K562 (cell line): Measurements from ENCODE around the gene TVP23A. TPM values are rescaled to one million over a fixed set of nuclear protein-coding genes. Genes with fewer than 3 reads are reported as not detected.

ENCODE experiments used
- CBFA2T2 ChIP-seq: fragments of 450-650 bp; conservative IDR thresholded peaks from 2 replicates; pipeline ENCODE4 v1.6.1; 2017; ENCODE audit warnings: mild to moderate bottlenecking
- GATA2 ChIP-seq: sonication (generic); formaldehyde crosslinking; IDR thresholded peaks from 2 replicates; pipeline ENCODE4 v1.4.0; 2020; ENCODE audit warnings: mild to moderate bottlenecking, missing genetic modification reagents
- HNRNPL ChIP-seq: fragments of 200-400 bp; formaldehyde crosslinking; IDR thresholded peaks from 2 replicates; pipeline ENCODE4 v1.6.1; 2017; ENCODE audit warnings: low read depth, mild to moderate bottlenecking, low read length
- KLF16 ChIP-seq: IDR thresholded peaks from 2 replicates; pipeline ENCODE4 v1.6.1; 2016; ENCODE audit warnings: antibody characterized with exemption
- MEF2D ChIP-seq: conservative IDR thresholded peaks from 2 replicates; pipeline ENCODE4 v1.6.1; 2016; ENCODE audit warnings: low read depth, missing genetic modification characterization, missing compliant biosample characterization
- POLR2AphosphoS2 ChIP-seq: IDR thresholded peaks from 2 replicates; pipeline ENCODE4 v1.6.1; 2012; ENCODE audit warnings: low read length, improper control_type of control experiment
- POLR2H ChIP-seq: IDR thresholded peaks from 2 replicates; pipeline ENCODE4 v1.6.1; 2016; ENCODE audit warnings: missing genetic modification characterization, low read depth, mild to moderate bottlenecking, control low read depth, missing compliant biosample characterization, moderate library complexity
- SMAD1 ChIP-seq: fragments of 150-350 bp; IDR thresholded peaks from 2 replicates; pipeline ENCODE4 v1.6.1; 2014; ENCODE audit warnings: low read length, low read depth; ENCODE audit not compliant: partially characterized antibody
- SPI1 ChIP-seq: IDR thresholded peaks from 2 replicates; pipeline ENCODE4 v1.6.1; 2011; ENCODE audit warnings: low read depth, low read length, control low read depth, borderline replicate concordance
- polyA plus RNA-seq, 8 experiments: library from polyadenylated mRNA; depleted of rRNA in 4 of 8; stranded (reverse) in 5 of 8; unstranded in 3 of 8; fragments of >200 nt; fragmentation: Nextera tagmentation in 2 of 8; fragmentation: Illumina TruSeq in 1 of 8; extraction: Ambion mirVana in 2 of 8; extraction: Trizol in 1 of 8; gene quantifications; 2 replicates each; pipeline versions ENCODE4 v1.2.1 to v1.2.3, GENCODE V29; 2011 to 2014; ENCODE audit warnings: inconsistent platforms in 1 of 8, missing spikeins in 1 of 8
- total RNA-seq, 7 experiments: library from RNA; depleted of rRNA in 6 of 7; stranded (reverse); fragments of >200 nt in 6 of 7; fragmentation: Illumina TruSeq in 2 of 7; extraction: Trizol in 2 of 7; gene quantifications; 2 replicates each; pipeline versions ENCODE4 v1.2.1 to v1.2.3, GENCODE V29; 2011 to 2021; ENCODE audit warnings: low replicate concordance in 1 of 7
- TF ChIP-seq, protein P1 (sequence below), 2 experiments: fragments of 450-650 bp; IDR thresholded peaks; 2 replicates each; pipeline ENCODE4 v1.6.1; 2016; ENCODE audit warnings: mild to moderate bottlenecking in 2 of 2, borderline replicate concordance in 1 of 2, low read depth in 1 of 2, moderate library complexity in 1 of 2
- TF ChIP-seq, protein P2 (sequence below): sonication (generic); formaldehyde crosslinking; IDR thresholded peaks from 2 replicates; pipeline ENCODE4 v1.8.0; 2022; ENCODE audit warnings: mild to moderate bottlenecking, missing genetic modification reagents
- TF ChIP-seq, protein P3 (sequence below): fragments of 450-650 bp; conservative IDR thresholded peaks from 2 replicates; pipeline ENCODE4 v1.6.1; 2016; ENCODE audit warnings: missing genetic modification characterization, low read depth, mild to moderate bottlenecking, control low read depth, missing compliant biosample characterization
- TF ChIP-seq, protein P4 (sequence below): sonication (generic); formaldehyde crosslinking; IDR thresholded peaks from 2 replicates; pipeline ENCODE4 v1.8.0; 2023; ENCODE audit warnings: mild to moderate bottlenecking, missing genetic modification reagents

The TVP23A gene
- total and polyA plus RNA-seq, 9 of the 15 experiments (the other 6 are each of a cell fraction or from before 2014, with no cell fraction given), result 0.04 to 0.77 (median 0.10) TPM; not detected in 3

DNA sequence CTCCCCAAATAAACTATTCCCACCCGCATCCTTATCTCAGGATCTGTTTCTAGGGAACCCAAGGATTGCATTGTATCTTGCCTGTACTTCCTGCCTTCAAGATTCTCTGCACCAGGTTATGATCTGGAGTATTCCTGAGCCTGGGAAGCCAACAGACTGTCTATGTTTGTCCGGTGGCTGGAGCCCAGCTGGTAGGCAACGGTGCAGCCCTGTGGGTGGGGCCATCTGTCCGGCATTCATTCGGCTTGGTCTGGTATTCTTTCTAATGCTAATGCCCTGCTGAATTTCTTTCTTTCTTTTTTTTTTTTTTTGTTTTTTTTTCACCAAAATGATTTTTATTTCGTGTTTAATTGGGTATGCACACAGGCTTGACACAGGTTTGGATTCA, 20.7 kb upstream of the TVP23A start (continued):
- TF ChIP-seq, protein P1, sequence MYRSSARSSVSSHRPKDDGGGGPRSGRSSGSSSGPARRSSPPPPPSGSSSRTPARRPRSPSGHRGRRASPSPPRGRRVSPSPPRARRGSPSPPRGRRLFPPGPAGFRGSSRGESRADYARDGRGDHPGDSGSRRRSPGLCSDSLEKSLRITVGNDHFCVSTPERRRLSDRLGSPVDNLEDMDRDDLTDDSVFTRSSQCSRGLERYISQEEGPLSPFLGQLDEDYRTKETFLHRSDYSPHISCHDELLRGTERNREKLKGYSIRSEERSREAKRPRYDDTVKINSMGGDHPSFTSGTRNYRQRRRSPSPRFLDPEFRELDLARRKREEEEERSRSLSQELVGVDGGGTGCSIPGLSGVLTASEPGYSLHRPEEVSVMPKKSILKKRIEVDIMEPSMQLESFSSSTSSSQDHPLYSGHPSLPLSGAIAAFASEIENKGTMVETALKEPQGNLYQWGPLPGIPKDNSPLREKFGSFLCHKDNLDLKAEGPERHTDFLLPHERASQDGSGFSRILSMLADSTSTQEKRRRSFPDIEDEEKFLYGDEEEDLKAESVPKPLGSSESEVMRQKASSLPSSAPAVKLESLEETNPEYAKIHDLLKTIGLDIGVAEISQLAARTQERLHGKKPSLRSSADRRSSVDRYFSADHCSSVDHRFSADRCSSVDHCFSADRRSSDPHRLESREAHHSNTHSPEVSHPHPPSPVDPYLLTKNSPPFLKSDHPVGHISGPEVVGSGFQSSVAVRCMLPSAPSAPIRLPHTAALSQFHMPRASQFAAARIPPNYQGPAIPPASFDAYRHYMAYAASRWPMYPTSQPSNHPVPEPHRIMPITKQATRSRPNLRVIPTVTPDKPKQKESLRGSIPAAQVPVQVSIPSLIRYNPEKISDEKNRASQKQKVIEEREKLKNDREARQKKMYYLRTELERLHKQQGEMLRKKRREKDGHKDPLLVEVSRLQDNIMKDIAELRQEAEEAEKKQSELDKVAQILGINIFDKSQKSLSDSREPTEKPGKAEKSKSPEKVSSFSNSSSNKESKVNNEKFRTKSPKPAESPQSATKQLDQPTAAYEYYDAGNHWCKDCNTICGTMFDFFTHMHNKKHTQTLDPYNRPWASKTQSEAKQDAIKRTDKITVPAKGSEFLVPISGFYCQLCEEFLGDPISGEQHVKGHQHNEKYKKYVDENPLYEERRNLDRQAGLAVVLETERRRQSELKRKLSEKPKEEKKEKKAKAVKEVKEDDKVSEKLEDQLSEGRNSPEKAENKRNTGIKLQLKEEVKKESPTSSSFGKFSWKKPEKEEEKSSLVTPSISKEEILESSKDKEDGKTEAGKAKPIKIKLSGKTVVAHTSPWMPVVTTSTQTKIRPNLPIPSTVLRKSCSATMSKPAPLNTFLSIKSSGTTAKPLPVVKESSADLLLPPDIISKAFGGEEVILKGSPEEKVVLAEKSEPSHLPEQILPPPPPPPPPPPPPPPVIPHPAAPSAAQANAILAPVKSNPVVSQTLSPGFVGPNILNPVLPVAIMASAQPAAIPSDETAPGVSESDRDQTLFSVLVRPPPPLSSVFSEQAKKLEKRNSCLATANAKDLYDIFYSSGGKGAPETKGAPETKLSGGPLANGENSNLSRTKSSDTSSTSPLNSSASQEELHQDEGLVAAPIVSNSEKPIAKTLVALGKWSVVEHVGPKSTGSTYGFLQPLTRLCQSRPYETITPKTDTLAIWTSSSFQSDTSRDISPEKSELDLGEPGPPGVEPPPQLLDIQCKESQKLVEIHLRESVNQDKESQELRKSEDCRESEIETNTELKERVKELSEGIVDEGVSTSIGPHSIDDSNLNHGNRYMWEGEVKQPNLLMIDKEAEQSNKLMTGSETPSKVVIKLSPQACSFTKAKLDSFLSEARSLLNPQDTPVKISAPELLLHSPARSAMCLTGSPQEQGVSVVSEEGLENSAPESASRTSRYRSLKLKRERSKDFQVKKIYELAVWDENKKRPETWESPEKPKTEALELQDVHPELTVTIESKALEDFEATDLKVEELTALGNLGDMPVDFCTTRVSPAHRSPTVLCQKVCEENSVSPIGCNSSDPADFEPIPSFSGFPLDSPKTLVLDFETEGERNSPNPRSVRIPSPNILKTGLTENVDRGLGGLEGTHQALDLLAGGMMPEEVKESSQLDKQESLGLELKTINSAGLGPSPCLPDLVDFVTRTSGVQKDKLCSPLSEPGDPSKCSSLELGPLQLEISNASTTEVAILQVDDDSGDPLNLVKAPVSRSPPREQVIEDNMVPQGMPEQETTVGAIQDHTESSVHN (IDR thresholded peaks at IDR 0.05; ENCODE audit: borderline replicate concordance in 1 of 2, low read depth in 1 of 2), result no peak
- no peak for TF ChIP-seq SPI1
- TF ChIP-seq, protein P2, sequence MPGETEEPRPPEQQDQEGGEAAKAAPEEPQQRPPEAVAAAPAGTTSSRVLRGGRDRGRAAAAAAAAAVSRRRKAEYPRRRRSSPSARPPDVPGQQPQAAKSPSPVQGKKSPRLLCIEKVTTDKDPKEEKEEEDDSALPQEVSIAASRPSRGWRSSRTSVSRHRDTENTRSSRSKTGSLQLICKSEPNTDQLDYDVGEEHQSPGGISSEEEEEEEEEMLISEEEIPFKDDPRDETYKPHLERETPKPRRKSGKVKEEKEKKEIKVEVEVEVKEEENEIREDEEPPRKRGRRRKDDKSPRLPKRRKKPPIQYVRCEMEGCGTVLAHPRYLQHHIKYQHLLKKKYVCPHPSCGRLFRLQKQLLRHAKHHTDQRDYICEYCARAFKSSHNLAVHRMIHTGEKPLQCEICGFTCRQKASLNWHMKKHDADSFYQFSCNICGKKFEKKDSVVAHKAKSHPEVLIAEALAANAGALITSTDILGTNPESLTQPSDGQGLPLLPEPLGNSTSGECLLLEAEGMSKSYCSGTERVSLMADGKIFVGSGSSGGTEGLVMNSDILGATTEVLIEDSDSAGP (CRISPR knock-in tag), result no peak
- TF ChIP-seq GATA2 (CRISPR knock-in tag), result no peak
- TF ChIP-seq KLF16, result no peak
- TF ChIP-seq, protein P3, sequence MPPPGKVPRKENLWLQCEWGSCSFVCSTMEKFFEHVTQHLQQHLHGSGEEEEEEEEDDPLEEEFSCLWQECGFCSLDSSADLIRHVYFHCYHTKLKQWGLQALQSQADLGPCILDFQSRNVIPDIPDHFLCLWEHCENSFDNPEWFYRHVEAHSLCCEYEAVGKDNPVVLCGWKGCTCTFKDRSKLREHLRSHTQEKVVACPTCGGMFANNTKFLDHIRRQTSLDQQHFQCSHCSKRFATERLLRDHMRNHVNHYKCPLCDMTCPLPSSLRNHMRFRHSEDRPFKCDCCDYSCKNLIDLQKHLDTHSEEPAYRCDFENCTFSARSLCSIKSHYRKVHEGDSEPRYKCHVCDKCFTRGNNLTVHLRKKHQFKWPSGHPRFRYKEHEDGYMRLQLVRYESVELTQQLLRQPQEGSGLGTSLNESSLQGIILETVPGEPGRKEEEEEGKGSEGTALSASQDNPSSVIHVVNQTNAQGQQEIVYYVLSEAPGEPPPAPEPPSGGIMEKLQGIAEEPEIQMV (tag), result no peak
- TF ChIP-seq HNRNPL, result no peak
- TF ChIP-seq, protein P4, sequence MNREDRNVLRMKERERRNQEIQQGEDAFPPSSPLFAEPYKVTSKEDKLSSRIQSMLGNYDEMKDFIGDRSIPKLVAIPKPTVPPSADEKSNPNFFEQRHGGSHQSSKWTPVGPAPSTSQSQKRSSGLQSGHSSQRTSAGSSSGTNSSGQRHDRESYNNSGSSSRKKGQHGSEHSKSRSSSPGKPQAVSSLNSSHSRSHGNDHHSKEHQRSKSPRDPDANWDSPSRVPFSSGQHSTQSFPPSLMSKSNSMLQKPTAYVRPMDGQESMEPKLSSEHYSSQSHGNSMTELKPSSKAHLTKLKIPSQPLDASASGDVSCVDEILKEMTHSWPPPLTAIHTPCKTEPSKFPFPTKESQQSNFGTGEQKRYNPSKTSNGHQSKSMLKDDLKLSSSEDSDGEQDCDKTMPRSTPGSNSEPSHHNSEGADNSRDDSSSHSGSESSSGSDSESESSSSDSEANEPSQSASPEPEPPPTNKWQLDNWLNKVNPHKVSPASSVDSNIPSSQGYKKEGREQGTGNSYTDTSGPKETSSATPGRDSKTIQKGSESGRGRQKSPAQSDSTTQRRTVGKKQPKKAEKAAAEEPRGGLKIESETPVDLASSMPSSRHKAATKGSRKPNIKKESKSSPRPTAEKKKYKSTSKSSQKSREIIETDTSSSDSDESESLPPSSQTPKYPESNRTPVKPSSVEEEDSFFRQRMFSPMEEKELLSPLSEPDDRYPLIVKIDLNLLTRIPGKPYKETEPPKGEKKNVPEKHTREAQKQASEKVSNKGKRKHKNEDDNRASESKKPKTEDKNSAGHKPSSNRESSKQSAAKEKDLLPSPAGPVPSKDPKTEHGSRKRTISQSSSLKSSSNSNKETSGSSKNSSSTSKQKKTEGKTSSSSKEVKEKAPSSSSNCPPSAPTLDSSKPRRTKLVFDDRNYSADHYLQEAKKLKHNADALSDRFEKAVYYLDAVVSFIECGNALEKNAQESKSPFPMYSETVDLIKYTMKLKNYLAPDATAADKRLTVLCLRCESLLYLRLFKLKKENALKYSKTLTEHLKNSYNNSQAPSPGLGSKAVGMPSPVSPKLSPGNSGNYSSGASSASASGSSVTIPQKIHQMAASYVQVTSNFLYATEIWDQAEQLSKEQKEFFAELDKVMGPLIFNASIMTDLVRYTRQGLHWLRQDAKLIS, result no peak
- TF ChIP-seq MEF2D (tag), result no peak
- no peak for TF ChIP-seq POLR2H (tag)
- TF ChIP-seq POLR2AphosphoS2, result no peak
- TF ChIP-seq SMAD1, result no peak
- no peak for TF ChIP-seq CBFA2T2
